RWPE2 (cell line): ENCODE data around the gene SAP130.

Experiments
- ATAC-seq: fragments of 200-7000 bp; cut with Tn5 transposase; 3 replicates; pipeline ENCODE4 v1.9.1; 2021; ENCODE audit warnings: low read depth
- DNase-seq: peaks from one replicate; pipeline ENCODE4 v3.0.0-alpha.2; 2020; ENCODE audit warnings: low spot score
- H3K27ac ChIP-seq: fragments of 450-650 bp; 2 replicates; pipeline ENCODE4 v1.5.1; 2017; ENCODE audit warnings: mild to moderate bottlenecking; ENCODE audit not compliant: poor library complexity, severe bottlenecking
- H3K27me3 ChIP-seq: fragments of 250-450 bp; sonication (Bioruptor Pico); 2 replicates; pipeline ENCODE4 v1.5.1; 2021; ENCODE audit warnings: mild to moderate bottlenecking, moderate library complexity; ENCODE audit not compliant: insufficient read depth, poor library complexity, severe bottlenecking
- H3K36me3 ChIP-seq: fragments of 250-450 bp; sonication (Bioruptor Pico); 2 replicates; pipeline ENCODE4 v1.5.1; 2020; ENCODE audit warnings: low read depth, mild to moderate bottlenecking, moderate library complexity
- H3K4me1 ChIP-seq: fragments of 250-450 bp; sonication (Bioruptor Pico); 2 replicates; pipeline ENCODE4 v1.5.1; 2021; ENCODE audit warnings: mild to moderate bottlenecking, moderate library complexity; ENCODE audit not compliant: insufficient read depth, poor library complexity, severe bottlenecking
- H3K4me3 ChIP-seq: fragments of 250-450 bp; sonication (Bioruptor Pico); 2 replicates; pipeline ENCODE4 v1.5.1; 2021; ENCODE audit warnings: mild to moderate bottlenecking, moderate library complexity; ENCODE audit not compliant: severe bottlenecking
- H3K9me3 ChIP-seq: fragments of 250-450 bp; sonication (Bioruptor Pico); 2 replicates; pipeline ENCODE4 v1.5.1; 2021; ENCODE audit warnings: mild to moderate bottlenecking, moderate library complexity; ENCODE audit not compliant: severe bottlenecking
- CTCF ChIP-seq: fragments of 450-650 bp; IDR thresholded peaks from one replicate; pipeline ENCODE4 v1.5.1; 2017; ENCODE audit warnings: mild to moderate bottlenecking, moderate library complexity; ENCODE audit not compliant: poor library complexity, severe bottlenecking

SAP130 gene

GRCh38 chr2:127893033-127893432, 134.8 kb downstream of the SAP130 start:
- H3K9me3 ChIP-seq, result no peaks in the 10 kb centered on the region
- H3K36me3 ChIP-seq, result no peaks in the 10 kb centered on the region
- no peaks in the 10 kb centered on the region for H3K27me3 ChIP-seq
- TF ChIP-seq CTCF, result no peak
- no peak overlapping the region for H3K27ac ChIP-seq
- ATAC-seq (no peak), DNase-seq (no peak)
- peaks cover 1% of the 10 kb centered on the region for H3K4me1 ChIP-seq
- no peak overlapping the region for H3K4me3 ChIP-seq

- Histone ChIP-seq H3K4me1 (peaks cover 11% of the 10 kb centered on the region), H3K36me3 (no peaks in the 10 kb centered on the region), H3K27me3 (no peaks in the 10 kb centered on the region), H3K27ac (no peak overlapping the region), H3K4me3 (no peak overlapping the region), H3K9me3 (no peaks in the 10 kb centered on the region)
- no peak for TF ChIP-seq CTCF
- DNase-seq (no peak), ATAC-seq (no peak)
Measured at GRCh38 chr2:127891811-127892210, 136.0 kb downstream of the SAP130 start.
